Cerebellar cortex (tissue), 1 donor: ENCODE results near the gene HSF4.
A peak's percentile ranks its signal among the peaks of the same experiment; 100 is the strongest.

ENCODE experiments used
- DNase-seq: peaks from one replicate; pipeline ENCODE4 v3.0.0-alpha.2; 2015; ENCODE audit warnings: low spot score

The HSF4 gene

DNA sequence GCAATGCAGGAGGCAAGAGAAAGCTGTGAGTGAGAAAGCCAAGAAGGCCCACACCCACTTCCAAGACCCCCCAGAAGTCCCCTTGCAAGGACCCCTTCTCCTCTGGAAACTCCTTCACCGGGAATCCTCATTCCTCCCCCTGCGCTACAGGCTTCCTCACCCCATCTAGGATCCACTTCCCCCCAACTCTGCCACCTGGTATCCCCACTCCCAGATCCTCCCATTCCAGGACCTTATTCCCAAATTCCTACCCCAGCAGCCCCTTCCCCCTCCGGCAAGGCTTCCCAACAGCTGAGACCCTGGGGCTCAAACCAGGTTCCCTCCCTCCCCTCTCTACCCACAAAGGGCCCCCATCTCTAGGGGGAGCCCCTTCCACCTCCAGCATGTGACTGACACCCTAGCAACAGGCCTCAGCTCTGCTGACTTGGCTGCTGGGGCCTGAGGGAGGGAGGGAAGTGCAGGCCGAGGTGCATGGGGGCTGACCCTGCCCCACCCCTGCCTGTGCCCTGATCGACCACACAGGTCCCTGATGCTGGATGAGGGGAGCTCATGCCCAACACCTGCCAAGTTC, 2.1 kb downstream of the HSF4 start:
- no peak for DNase-seq

DNA sequence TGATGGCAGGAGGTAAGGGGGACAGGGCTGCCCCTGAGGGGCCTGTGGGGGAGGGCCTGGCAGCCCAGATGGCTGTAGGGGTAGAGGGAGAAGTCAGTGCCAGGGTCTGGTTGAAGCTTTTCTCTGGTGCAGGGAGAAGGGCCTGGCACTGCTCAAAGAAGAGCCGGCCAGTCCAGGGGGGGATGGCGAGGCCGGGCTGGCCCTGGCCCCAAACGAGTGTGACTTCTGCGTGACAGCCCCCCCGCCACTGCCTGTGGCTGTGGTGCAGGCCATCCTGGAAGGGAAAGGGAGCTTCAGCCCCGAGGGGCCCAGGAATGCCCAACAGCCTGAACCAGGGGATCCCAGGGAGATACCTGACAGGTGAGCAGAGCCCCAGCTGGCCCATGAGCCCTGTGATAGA, 3.0 kb downstream of the HSF4 start:
- no peak for DNase-seq

DNA sequence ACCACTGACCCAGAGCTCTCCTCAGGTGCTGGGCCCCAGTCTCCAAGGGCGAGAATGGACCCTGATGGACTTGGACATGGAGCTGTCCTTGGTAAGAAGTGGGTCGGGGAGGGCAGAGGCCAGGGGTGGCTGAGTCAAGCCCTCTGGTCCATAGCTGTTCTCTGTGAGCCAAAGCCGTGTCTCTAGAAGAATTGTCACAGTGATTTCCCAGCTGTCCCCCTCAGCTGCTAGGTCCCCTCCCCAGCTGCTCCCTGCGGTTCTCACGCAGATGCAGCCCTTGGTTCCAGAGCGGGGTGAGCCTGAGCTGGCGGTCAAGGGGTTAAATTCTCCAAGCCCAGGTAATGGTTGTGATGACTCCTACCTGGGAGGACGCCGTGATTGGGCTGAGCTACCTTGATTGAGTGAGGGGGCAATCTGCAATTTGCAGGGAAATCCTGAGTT, 4.5 kb downstream of the HSF4 start:
- no peak for DNase-seq

DNA sequence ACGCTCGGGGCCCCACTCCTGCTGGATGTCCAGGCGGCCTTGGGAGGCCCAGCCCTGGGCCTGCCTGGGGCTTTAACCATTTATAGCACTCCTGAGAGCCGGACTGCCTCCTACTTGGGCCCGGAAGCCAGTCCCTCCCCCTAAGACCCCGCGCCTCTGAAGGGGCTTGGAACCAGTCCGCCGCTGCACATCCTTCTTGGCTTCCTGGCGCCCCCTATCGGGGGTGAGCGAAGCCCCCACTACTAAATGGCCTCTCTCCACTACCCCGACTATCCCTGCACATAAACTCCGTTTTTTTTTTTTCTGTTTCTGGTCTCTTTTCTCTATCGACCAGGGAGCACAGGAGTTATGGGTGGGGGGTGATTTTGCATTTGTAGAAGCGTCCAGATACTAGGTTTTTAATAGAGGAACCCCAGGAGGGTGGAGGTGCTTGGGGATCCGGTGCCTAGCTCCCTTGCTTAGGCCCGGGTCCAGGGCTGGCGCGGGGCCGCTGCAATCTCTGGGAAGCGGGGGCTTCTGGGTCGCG, 5.2 kb downstream of the HSF4 start:
- peak; percentile 81 for DNase-seq

DNA sequence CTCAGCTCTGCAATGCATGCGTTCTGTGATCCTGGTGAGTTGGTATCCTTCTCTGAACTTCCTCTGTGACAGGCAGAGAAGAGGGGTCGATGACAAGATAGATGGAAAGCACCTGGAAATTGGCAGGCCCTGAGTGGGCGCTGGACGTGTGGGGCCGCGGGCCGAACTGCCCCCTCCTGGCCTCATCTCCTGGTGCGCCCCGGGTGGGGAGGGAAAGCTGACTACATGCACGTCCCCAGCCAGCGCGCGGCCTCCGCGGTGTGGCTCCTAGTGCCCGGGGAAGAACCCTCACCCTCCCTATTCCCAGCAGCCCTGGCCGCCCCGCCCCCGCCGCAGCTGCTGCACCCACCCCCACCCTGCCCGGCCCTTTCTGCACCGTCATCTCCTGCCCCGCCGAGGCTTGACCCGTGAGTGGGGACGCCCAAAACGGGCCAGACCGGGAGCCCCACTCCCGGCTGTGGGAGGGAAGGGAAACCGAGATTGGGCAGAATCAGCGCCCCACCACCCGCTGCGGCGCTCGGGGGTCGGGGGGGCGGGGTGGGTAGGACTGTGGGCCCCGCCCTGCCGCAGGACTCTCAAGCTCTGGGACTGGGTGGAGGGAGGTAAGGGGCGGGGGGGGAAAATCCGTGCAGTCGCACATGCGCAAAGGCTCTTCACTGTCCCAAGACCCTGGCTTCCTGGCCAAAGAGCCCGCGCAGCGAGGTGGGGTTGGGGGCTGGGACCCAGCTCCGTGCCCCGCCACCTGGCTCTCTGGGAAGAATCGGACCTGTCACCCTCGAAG, 5.8 kb downstream of the HSF4 start, which contains the start of gene NOL3:
TSS of gene NOL3 (plus strand) at position 371 of the 781 bp plus-strand sequence.
- DNase-seq = peak; percentile 70

DNA sequence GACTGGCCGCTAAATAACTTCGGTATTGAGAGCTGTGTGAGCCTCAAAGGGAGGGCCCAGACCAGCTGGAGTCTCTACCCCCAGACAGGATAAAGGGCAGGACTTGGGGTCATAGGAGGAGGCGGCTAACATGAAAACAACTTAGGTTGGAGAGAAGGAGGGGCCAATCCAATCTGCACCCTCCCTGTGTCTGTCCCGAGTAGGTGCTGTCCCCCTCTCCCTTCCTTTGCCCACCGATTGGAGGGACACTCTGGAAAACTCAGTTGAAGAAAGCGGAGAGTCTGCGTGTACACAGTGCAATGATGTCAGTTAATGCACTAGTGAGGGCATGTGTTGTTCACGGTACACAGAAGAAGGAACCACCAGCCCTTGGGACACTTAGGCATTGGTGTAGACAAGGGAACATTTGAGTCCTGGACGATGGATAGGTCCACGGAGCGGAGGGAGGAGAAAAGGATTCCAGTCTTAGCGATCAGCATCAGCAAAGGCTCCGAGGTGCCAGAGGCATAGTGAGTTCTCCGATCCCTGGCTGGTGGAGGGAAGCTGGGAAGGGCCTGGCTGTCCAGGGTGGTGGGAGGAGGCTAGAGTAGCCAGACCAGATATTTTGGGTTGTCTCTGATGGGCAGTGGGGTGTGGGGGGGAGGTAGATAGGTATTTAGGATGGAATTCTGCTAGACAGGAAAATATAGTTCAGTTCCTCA, 6.6 kb downstream of the HSF4 start:
- no peak for DNase-seq

DNA sequence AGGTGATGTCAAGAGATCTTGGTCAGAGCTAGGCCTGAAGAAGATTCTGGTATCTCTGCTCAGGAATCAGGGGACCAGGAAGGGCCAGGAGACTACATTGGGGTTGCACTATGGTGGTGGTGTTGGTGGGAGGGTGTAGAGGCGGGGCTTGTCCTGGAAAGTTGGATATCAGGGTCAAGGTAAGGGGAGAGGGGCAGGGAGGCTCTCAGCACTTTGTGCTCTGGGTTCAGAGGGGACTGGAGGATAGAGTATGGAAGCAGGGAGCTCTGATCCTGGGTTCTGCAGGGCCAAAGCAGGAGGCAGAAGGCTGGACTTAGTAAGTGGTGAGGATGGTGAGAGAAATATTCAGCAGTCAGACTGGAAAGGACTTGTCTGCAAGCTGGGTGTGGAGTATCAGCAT, 8.8 kb downstream of the HSF4 start:
- DNase-seq = no peak

DNA sequence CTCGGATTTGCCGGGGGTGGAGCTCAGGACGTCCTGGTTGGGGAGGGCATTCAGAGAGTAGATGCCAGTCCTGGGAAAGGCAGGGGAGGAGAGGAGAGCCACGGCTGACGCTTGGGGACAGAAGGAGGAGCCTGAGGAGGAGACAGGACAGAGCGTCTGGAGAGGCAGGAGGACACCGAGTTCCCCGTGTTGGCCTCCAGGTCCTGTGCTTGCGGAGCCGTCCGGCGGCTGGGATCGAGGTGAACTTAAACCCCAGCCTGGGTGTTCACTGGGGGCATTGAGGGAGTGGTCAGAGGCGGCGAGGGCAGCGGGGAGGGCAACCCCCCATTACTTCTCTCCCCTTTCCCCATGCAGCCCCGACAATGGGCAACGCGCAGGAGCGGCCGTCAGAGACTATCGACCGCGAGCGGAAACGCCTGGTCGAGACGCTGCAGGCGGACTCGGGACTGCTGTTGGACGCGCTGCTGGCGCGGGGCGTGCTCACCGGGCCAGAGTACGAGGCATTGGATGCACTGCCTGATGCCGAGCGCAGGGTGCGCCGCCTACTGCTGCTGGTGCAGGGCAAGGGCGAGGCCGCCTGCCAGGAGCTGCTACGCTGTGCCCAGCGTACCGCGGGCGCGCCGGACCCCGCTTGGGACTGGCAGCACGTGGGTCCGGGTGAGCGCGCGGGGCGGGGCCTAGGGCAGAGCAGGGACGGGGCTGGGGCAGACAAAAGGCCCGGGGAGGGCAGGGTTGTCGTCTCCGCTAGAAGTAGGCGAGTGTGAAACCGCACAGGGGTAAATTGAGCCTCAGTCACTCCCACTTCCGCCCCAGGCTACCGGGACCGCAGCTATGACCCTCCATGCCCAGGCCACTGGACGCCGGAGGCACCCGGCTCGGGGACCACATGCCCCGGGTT, 9.5 kb downstream of the HSF4 start:
- DNase-seq = peak; percentile 94

DNA sequence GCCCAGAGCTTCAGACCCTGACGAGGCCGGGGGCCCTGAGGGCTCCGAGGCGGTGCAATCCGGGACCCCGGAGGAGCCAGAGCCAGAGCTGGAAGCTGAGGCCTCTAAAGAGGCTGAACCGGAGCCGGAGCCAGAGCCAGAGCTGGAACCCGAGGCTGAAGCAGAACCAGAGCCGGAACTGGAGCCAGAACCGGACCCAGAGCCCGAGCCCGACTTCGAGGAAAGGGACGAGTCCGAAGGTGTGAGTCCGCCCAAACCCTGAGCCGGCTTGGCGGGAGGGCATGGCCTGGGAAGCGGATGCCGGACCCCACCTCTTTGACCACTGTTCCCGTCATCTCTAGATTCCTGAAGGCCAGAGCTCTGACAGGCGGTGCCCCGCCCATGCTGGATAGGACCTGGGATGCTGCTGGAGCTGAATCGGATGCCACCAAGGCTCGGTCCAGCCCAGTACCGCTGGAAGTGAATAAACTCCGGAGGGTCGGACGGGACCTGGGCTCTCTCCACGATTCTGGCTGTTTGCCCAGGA, 10.2 kb downstream of the HSF4 start:
- no peak for DNase-seq

DNA sequence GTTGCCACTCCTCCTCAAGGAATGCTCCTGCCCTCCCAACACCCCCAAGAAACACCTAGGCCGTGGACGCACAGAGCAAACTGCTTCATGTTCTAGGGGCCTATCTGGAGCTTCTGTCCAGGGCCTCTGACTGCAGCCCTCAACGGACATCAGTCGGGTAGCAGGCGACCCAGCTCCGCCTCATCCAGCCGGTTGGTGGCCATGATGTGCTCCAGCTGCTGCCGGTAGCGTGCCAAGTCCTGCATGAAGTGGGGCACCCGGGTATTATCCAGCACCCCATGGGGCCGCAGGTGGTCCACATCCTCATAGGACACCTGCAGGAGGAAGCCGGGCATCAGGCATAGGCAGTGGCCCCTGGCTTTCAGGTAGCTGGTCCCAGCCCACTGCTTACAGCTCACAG, 12.1 kb downstream of the HSF4 start:
- no peak for DNase-seq

DNA sequence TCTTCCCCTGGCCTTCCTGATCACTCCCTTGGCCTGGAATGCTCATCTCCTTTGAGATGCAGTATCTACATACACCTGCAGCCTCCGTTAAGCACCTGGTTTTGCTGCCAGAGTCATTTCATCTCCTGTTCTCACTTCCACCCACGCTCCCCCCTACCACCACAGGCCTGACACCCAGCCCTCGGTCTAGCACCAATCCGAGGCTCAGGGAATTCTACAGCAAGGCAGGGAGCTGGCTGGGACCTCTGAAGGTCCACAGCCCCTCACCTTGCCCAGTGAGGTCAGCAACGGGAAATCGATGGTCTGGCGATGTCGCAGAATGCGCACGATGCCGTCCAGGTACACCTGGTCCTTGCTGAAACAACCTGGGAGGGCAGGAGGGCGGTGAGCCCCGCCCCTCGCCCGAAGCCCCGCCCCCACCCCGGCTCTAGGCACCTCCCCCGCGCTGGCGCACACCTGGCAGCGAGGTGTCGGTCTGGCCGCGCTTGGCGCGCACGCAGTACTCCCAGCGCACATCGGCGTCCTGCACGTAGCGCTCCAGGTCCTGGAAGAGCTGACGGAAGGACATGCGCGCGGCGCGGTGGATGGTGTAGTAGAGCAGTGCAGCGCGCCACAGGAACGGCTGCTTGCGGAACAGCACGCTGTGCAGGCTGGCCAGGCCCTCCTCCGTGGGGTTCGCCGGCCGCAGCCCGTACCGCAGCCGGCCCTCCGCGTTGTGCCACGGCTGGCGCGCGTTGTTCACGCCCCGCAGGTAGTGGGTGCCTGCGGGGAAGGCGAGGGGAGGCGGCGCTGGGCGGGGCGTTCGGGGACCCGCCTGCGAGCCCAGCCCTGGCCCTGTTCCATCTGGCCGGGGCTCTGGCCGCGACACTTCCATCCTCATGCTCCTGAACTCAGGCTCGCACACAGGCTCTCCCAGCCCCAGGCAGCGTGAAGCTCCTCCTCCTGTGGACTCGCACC, 13.5 kb downstream of the HSF4 start:
- DNase-seq = peak; percentile 77

DNA sequence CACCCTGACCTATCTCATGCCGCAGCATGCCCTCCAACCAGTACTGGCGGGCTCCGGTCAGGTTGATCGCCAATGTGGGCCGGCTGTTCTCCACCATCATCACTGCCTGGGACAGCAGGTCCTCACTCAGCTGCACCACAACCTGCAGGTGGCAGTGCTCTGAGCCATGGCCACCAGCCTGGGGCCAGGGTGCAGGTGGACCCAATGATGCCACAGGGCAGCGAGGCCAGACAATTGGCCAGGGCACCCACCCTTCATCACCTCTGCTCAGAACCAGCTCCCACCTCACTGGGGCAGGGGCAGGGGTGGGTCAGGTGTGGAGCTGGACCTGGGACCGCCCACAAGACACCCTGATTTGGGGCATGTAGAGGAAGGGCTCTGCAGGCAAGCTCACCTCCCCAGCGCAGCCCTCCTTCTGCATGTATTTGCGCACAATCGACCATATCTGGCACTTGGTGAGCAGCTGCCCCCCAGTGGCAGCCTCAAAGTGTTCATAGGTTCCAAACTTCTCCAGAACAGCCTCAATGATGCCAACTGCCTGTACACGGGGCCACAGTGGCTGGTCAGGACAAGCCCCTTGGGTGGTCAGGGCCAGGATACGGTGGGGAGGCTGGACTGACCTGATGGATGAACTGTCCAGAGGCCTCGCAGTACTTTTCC, 15.0 kb downstream of the HSF4 start:
- no peak for DNase-seq

DNA sequence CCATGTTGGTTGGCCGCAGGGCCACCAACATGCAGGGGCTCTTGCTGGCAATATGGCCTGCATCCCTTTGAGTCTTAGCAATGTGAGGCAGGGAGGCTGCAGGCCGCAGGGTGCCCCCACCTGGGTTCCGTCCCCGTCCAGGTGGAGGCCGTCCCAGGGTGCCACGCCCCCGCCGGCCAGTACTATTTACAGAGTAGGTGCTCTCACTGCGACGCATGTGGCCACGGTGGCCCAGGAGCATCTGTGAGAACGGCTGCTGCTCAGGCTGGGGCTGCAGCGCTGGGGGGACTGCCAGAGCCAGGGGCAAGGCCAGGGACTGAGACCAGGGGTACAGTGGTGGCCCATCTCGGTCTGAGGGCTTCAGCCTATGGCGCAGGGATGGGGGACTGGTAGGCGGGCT, 15.6 kb downstream of the HSF4 start:
- DNase-seq = no peak

DNA sequence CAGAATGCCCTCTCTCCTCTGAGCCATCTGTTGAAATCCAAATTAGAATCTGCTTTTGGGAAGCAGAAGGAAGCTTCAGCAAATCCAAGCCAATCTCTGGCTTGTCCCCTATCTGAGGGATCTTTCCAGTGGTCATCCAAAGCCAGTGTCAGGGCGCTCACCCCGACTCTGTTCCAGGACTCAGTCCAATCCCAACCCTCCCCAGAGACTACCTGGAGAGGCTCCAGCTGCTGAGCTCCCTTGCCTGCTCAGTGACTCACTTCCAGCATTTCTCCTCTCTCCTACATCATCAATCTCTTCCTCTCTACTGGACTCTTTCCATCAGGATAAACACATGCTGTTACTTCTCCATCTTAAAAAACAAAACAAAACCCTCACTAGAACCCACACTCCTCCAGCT, 16.8 kb downstream of the HSF4 start:
- no peak for DNase-seq

DNA sequence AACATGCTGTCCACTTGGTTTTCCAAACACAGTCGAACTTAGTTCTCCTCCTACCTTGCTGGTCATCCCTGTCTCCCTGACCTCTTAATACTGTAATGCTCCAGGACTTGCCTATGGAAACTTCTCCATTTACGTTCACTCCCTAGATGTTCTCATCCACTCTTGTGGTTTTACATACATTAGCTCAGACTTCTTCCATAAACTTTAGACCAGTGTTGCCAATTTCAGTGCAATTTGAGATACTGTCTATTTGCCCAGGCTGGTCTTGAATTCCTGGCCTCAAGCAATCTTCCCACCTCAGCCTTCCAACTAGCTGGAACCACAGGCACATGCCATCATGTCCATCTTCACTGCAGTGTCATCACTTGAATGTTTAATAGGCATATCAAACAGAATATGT, 17.7 kb downstream of the HSF4 start:
- no peak for DNase-seq

DNA sequence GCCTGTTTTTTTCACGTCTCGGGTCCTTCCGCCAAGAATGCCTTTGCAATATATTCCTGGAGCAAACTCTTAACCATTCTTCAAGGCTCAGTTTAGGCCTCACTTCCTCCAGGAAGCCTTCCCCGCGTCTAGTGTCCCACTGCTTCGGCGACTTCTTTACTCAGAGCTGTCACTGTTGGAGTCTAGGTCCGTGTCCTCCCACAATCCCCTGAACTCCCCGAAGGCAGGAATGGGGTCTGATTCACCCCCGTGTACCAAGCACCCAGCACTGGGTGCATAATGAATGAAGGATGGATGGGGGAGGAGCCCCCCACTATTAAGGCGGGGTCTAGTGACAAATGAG, 18.7 kb downstream of the HSF4 start:
- no peak for DNase-seq

DNA sequence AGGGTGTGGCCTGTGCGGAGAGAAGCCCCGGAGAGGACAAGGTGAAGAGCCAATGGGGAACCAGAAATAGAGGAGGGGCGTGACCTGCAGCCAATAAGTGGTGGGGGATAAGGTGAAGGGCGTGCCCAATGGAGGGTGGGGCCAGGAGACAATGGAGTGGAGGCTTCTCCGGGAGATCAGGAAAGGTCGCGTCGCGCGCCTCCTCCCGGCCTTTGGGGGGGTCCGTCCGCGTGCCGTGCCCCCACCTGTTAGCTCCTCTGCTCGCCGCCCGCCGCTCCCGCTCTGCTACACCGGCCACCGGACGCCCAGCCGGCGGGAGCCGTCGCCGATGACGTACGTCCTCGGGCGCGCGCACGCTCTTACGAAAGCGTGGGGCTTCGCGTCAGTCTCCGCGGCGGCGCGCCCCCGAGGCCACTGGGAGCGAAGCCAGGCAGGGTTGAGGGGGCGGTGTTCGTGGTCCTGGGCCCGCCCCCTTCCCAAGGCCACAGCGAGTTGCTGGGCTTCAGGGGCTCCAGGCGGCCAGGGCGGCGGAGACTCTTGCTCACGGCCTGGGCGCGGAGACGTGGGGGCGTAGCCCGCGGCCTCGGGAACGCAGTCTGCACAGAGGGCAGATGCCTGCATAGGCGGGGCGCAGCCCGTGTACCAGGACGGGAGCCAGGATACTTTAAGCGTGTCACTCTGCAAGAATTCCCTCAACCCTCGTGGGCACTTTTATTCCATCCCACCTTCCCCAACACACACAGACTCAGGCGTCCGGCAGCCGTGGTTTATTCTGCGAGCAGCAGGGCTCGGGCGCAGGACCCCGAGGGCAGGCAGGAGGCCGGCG, 19.3 kb downstream of the HSF4 start, which contains the start of gene MATCAP1:
TSS of gene MATCAP1 (minus strand) at position 337 of the 826 bp plus-strand sequence. CDS start 3,353 bp downstream, outside the sequence.
- peak; percentile 99 for DNase-seq

DNA sequence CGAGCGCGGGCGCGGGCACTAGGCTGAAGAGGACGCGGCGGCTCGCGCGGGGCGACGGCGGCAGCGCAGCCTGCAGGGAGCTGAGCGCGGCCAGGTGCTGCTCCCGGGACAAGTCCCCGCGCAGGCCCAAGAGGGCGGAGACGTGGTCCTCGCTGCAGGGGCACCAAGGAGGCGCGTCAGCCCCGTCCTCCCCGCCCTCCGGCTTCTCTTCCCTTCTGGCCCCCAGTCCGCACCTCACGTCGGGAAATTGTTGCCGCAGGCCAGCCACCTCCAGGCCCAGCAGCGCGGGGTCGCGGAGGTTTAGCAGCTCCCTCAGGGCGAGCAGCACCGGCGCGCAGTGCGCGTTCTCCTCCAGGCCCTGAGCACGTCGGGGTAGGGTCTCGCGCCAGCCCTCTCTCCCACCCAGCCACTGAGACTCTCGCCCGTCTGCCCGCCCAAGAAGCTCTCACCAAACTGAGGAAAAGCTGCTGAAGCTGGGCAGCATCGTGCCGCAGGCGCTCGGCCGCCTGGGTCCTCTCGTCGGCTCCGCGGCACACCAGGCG, 20.0 kb downstream of the HSF4 start:
- DNase-seq = no peak
